ENCODE data around the gene RPS21.
A peak's percentile ranks its signal among the peaks of the same experiment; 100 is the strongest.

Gene RPS21

GRCh38 chr20:62374331-62375152, 12.4 kb upstream of the RPS21 start:
- Histone ChIP-seq H3K27me3 (peaks cover 0 to 8% (median 3%) of the 10 kb centered on the region in 11 experiments; a peak in 14 of 22 replicates), H3K4me3 (no peak overlapping the region), H3K4me2 (peak overlapping the region in 8 of 11 experiments; percentile 19 to 53 (median 49); a peak in 13 of 22 replicates), H3K4me1 (peaks cover 9 to 43% (median 31%) of the 10 kb centered on the region in 10 experiments), H3K36me3 (no peaks in the 10 kb centered on the region), H3K9me3 (replicated peaks in 1 of 11) (peaks cover 7 to 19% (median 16%) of the 10 kb centered on the region in 11 experiments; a peak in 20 of 22 replicates), H4K20me1 (peaks cover 0 to 38% (median 0%) of the 10 kb centered on the region in 11 experiments; a peak in 3 of 22 replicates), H3K9ac (0 out of 22 replicates have a peak overlapping the region, but pooled peaks of 1 of the 11 experiments have one; percentile 44), H3K27ac (no peak overlapping the region)
- TF ChIP-seq Cebpa-rat (IDR thresholded peaks at IDR 0.05): no peak

DNA sequence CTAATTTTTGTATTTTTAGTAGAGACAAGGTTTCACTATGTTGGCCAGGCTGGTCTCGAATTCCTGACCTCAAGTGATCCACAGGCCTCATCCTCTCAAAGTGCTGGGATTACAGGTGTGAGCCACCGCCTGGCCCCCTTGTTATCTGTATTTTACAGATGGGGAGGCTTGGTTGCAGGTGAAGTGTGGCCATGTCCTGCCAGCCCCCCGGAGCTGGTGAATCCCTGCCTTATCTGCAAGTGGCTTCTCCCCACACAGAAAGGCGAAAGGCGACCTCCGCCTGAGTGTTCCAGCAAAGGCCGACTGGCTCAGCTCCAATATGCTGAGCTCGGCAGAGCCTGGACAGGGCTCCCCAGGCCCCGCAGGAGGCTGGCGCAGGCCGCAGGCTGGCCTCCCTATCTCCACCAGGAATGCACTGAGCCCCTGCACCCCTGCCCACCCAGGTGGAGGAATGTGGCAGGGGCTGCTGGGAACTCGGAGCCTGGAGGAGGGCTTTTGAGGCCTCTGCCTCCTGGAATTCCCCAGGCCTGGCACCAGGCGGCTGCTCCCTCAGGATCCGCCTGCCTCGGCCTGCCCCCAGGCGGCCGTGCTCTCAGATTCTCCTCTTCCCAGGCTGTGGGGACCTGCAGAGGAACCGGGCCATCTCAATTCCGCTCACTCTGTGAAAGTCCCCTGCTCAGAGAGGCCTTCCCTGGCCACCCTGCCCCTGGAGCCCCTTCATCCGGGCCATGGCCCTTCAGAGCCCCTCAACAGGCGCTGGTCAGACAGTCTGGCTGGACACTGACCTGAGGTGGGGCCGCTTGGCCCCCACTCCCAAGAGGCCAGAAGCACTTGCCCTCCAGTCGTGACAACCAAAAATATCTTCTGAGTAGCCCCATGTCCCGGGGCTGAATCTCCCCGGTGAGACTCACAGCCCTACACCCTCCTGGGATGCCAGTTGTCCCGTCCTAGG, 10.5 kb upstream of the RPS21 start:
- Histone ChIP-seq H3K27ac (no peak overlapping the region), H3K4me2 (peak overlapping the region in 4 of 11 experiments; percentile 50 to 53 (median 52); a peak in 3 of 22 replicates), H3K4me1 (peaks cover 0 to 32% (median 20%) of the 10 kb centered on the region in 10 experiments; a peak in 14 of 20 replicates), H3K27me3 (no peaks in the 10 kb centered on the region), H3K36me3 (peaks cover 0 to 3% (median 2%) of the 10 kb centered on the region in 11 experiments; a peak in 11 of 22 replicates), H3K9me3 (replicated peaks in 1 of 11) (peaks cover 7 to 19% (median 16%) of the 10 kb centered on the region in 11 experiments; a peak in 20 of 22 replicates), H3K4me3 (no peak overlapping the region), H3K9ac (0 out of 22 replicates have a peak overlapping the region, but pooled peaks of 2 of the 11 experiments have one; percentile 3 to 24), H4K20me1 (peaks cover 0 to 19% (median 0%) of the 10 kb centered on the region in 11 experiments; a peak in 3 of 22 replicates)
- TF ChIP-seq Cebpa-rat (IDR thresholded peaks at IDR 0.05): no peak

- Histone ChIP-seq H4K20me1 (peaks cover 0 to 19% (median 0%) of the 10 kb centered on the region in 11 experiments; a peak in 3 of 22 replicates), H3K9ac (peak overlapping the region in 1 of 11 experiments; percentile 24; a peak in 2 of 22 replicates), H3K4me3 (no peak overlapping the region), H3K9me3 (replicated peaks in 1 of 11) (peaks cover 7 to 19% (median 16%) of the 10 kb centered on the region in 11 experiments; a peak in 20 of 22 replicates), H3K36me3 (peaks cover 5 to 9% (median 8%) of the 10 kb centered on the region in 11 experiments; a peak in 18 of 22 replicates), H3K27me3 (no peaks in the 10 kb centered on the region), H3K4me2 (no peak overlapping the region), H3K4me1 (peaks cover 0 to 32% (median 20%) of the 10 kb centered on the region in 10 experiments; a peak in 14 of 20 replicates), H3K27ac (no peak overlapping the region)
- TF ChIP-seq Cebpa-rat (IDR thresholded peaks at IDR 0.05): no peak
These were observed 9.8 kb upstream of the RPS21 start for GRCh38 chr20:62377064-62377461.

GRCh38 chr20:62377615-62378178, 9.2 kb upstream of the RPS21 start:
- Histone ChIP-seq H3K9me3 (replicated peaks in 1 of 11) (peaks cover 7 to 16% (median 12%) of the 10 kb centered on the region in 11 experiments; a peak in 20 of 22 replicates), H3K36me3 (peaks cover 6 to 14% (median 12%) of the 10 kb centered on the region in 11 experiments; a peak in 18 of 22 replicates), H3K4me3 (no peak overlapping the region), H3K27me3 (no peaks in the 10 kb centered on the region), H3K27ac (no peak overlapping the region; a peak in 1 of 22 replicates), H4K20me1 (peaks cover 0 to 25% (median 4%) of the 10 kb centered on the region in 11 experiments; a peak in 9 of 22 replicates), H3K4me1 (peaks cover 0 to 37% (median 22%) of the 10 kb centered on the region in 10 experiments; a peak in 14 of 20 replicates), H3K4me2 (no peak overlapping the region), H3K9ac (no peak overlapping the region; a peak in 2 of 22 replicates)
- TF ChIP-seq Cebpa-rat (IDR thresholded peaks at IDR 0.05): no peak

DNA sequence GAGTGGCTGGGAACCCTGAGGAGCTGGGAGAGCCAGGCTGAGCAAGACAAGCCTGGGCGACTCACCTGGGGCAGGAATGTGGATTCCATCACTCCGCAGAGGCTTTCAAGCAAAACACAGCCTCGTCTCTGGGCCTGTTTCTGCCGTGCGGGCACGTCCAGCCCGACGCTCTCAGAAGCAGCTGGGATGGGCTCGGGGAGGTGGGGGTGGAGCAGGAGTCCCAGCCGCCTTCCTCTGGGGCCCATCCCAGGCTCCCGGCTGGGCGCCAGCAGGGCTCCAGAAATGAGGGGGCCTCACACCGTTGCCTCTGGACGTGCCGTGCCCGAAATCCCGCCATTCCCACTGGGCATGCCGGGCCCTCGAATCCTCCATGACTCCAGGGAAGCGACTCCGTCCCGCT, 8.7 kb upstream of the RPS21 start:
- H4K20me1 ChIP-seq: peaks cover 0 to 29% (median 4%) of the 10 kb centered on the region in 11 experiments; a peak in 9 of 22 replicates
- no peak overlapping the region for H3K9ac ChIP-seq
- H3K27ac ChIP-seq: no peak overlapping the region
- H3K27me3 ChIP-seq: no peaks in the 10 kb centered on the region
- H3K9me3 ChIP-seq (replicated peaks in 1 of 11): peaks cover 7 to 13% (median 10%) of the 10 kb centered on the region in 11 experiments; a peak in 19 of 22 replicates
- peaks cover 0 to 39% (median 22%) of the 10 kb centered on the region in 10 experiments; a peak in 14 of 20 replicates for H3K4me1 ChIP-seq
- H3K36me3 ChIP-seq: peaks cover 6 to 14% (median 12%) of the 10 kb centered on the region in 11 experiments; a peak in 18 of 22 replicates
- TF ChIP-seq Cebpa-rat (IDR thresholded peaks at IDR 0.05): no peak
- H3K4me2 ChIP-seq: no peak overlapping the region
- H3K4me3 ChIP-seq: no peak overlapping the region

DNA sequence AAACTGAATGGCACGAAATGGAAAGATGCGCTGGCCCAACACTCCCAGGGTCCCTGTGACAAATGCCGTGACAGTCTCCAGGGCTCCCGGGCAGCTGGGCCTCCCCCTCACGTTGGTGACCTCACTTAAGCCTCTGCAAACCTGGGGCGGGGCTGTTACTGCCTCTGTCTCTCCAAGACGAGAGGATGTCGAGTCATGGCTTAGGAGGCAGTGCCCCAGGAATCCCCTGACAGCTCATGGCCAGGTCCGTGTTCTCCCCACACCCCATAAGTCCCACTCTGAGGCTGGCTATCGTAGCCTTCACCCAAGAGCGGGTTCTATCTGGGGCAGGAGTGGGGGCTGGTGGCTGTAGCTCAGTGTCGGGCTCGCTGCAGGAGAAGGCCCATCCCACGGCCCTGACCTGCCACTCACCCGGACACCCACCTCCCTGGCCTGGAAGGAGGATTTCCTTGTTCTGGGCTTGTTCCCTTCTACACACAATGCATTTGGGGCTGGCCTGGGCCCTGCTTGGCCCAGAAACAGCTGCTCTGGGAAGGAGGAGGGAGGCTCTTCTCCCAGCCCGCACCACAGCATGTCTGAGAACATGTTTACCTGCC, 5.6 kb upstream of the RPS21 start:
- Histone ChIP-seq H3K27ac (no peak overlapping the region), H3K4me2 (no peak overlapping the region)

DNA sequence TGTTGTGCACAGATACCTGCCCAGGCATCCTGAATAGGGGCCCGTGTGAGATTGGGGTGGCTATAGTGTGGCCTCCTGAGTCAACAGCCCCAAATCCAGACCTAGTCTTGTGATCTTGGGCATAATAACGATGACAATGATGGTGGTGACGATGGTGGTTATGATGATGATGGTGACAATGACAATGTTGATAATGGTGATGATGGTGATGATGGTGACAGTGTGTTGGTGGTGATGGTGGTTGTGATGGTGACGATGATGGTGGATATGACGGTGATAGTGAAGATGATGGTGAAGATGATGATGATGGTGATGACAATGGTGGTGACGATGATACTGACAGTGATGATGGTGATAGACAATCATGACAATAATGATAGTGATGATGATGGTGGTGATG, 5.1 kb upstream of the RPS21 start:
- peaks cover 0 to 28% (median 4%) of the 10 kb centered on the region in 11 experiments; a peak in 9 of 22 replicates for H4K20me1 ChIP-seq
- no peaks in the 10 kb centered on the region for H3K27me3 ChIP-seq
- H3K9ac ChIP-seq: no peak overlapping the region
- H3K9me3 ChIP-seq (replicated peaks in 1 of 11): no peaks in the 10 kb centered on the region
- no peak overlapping the region for H3K4me2 ChIP-seq
- peaks cover 6 to 22% (median 12%) of the 10 kb centered on the region in 11 experiments; a peak in 18 of 22 replicates for H3K36me3 ChIP-seq
- peaks cover 6 to 34% (median 13%) of the 10 kb centered on the region in 10 experiments for H3K4me1 ChIP-seq
- no peak overlapping the region for H3K27ac ChIP-seq
- no peak overlapping the region for H3K4me3 ChIP-seq
- TF ChIP-seq Cebpa-rat (IDR thresholded peaks at IDR 0.05): no peak

More for the DNA sequence above, 5.6 kb upstream of the RPS21 start:
- no peaks in the 10 kb centered on the region for H3K9me3 ChIP-seq (replicated peaks in 1 of 11)
- no peaks in the 10 kb centered on the region for H3K27me3 ChIP-seq
- no peak overlapping the region for H3K9ac ChIP-seq
- H4K20me1 ChIP-seq: peaks cover 0 to 32% (median 4%) of the 10 kb centered on the region in 11 experiments; a peak in 9 of 22 replicates
- H3K36me3 ChIP-seq: peaks cover 6 to 22% (median 12%) of the 10 kb centered on the region in 11 experiments; a peak in 18 of 22 replicates
- H3K4me3 ChIP-seq: no peak overlapping the region
- TF ChIP-seq Cebpa-rat (IDR thresholded peaks at IDR 0.05): no peak
- peaks cover 6 to 39% (median 13%) of the 10 kb centered on the region in 10 experiments for H3K4me1 ChIP-seq
